GM04503 (cell line): ENCODE measurements around the gene HMCES.

Experiments
- DNase-seq: peaks from one replicate; pipeline ENCODE4 v3.0.0-alpha.2; 2012; ENCODE audit warnings: low read depth

The HMCES gene

GRCh38 chr3:129304146-129304961, 25.7 kb downstream of the HMCES start:
- no peak for DNase-seq

GRCh38 chr3:129304962-129305222, 26.2 kb downstream of the HMCES start:
- no peak for DNase-seq

- DNase-seq = no peak
Measured at GRCh38 chr3:129305592-129306091, 27.0 kb downstream of the HMCES start.

GRCh38 chr3:129308636-129309035, 30.0 kb downstream of the HMCES start:
- no peak for DNase-seq

GRCh38 chr3:129310111-129311011, 31.7 kb downstream of the HMCES start:
- DNase-seq = no peak

- DNase-seq = no peak
Measured at GRCh38 chr3:129311054-129311902, 32.6 kb downstream of the HMCES start.

- no peak for DNase-seq
Measured at GRCh38 chr3:129312021-129312639, 33.5 kb downstream of the HMCES start.

GRCh38 chr3:129312671-129313414, 34.2 kb downstream of the HMCES start:
- no peak for DNase-seq

- DNase-seq = no peak
Measured at GRCh38 chr3:129313415-129313664, 34.7 kb downstream of the HMCES start.

GRCh38 chr3:129313665-129314385, 35.2 kb downstream of the HMCES start:
- DNase-seq = peak; percentile 29

- peak; percentile 32 for DNase-seq
Measured at GRCh38 chr3:129314386-129315222, 35.9 kb downstream of the HMCES start.

GRCh38 chr3:129315223-129315997, 36.7 kb downstream of the HMCES start:
- DNase-seq = no peak

- no peak for DNase-seq
Measured at GRCh38 chr3:129315998-129316247, 37.3 kb downstream of the HMCES start.

- DNase-seq = peak; percentile 30
Measured at GRCh38 chr3:129316248-129317013, 37.8 kb downstream of the HMCES start.

GRCh38 chr3:129317014-129317771, 38.5 kb downstream of the HMCES start:
- DNase-seq = no peak

GRCh38 chr3:129317848-129318247, 39.2 kb downstream of the HMCES start:
- no peak for DNase-seq

- DNase-seq = no peak
Measured at GRCh38 chr3:129318921-129319320, 40.3 kb downstream of the HMCES start.

GRCh38 chr3:129320261-129320660, 41.6 kb downstream of the HMCES start:
- no peak for DNase-seq
